ENCODE measurements around the gene TCTN2.

DNA sequence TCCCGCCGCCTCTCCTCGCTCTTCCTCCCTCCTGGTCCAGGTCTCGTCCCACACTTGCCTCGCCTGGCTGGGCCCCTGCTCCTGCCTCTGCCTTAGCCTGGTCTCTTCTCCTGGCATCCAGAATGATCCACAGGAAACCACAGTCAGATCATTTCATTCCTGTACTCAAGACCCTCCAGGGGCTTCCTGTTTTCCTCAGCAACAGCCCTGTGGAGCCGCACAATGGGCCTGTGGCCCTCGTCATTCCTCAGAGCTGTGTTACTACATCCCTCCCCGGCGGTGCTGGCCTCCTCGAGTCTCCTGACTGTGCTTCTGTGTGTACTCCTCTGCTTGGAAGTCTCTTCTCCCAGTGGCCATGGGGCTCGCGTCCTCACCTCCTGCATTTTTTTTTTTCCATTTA, 61.3 kb downstream of the TCTN2 start:
- TF ChIP-seq CTCF (conservative IDR thresholded peaks at IDR 0.05; ENCODE audit: low read depth in 2 of 2) = no peak
- no peak for TF ChIP-seq POLR2AphosphoS5 (IDR thresholded peaks at IDR 0.05; ENCODE audit: low read depth)
- TF ChIP-seq, protein P1, sequence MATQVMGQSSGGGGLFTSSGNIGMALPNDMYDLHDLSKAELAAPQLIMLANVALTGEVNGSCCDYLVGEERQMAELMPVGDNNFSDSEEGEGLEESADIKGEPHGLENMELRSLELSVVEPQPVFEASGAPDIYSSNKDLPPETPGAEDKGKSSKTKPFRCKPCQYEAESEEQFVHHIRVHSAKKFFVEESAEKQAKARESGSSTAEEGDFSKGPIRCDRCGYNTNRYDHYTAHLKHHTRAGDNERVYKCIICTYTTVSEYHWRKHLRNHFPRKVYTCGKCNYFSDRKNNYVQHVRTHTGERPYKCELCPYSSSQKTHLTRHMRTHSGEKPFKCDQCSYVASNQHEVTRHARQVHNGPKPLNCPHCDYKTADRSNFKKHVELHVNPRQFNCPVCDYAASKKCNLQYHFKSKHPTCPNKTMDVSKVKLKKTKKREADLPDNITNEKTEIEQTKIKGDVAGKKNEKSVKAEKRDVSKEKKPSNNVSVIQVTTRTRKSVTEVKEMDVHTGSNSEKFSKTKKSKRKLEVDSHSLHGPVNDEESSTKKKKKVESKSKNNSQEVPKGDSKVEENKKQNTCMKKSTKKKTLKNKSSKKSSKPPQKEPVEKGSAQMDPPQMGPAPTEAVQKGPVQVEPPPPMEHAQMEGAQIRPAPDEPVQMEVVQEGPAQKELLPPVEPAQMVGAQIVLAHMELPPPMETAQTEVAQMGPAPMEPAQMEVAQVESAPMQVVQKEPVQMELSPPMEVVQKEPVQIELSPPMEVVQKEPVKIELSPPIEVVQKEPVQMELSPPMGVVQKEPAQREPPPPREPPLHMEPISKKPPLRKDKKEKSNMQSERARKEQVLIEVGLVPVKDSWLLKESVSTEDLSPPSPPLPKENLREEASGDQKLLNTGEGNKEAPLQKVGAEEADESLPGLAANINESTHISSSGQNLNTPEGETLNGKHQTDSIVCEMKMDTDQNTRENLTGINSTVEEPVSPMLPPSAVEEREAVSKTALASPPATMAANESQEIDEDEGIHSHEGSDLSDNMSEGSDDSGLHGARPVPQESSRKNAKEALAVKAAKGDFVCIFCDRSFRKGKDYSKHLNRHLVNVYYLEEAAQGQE (IDR thresholded peaks at IDR 0.05; ENCODE audit: unreplicated experiment) = no peak
- no peak for TF ChIP-seq JUNB (IDR thresholded peaks at IDR 0.05; ENCODE audit: unreplicated experiment)

Measured in GM23338 (cell line).